Measurements from ENCODE around the gene SLF1.

The SLF1 gene

DNA sequence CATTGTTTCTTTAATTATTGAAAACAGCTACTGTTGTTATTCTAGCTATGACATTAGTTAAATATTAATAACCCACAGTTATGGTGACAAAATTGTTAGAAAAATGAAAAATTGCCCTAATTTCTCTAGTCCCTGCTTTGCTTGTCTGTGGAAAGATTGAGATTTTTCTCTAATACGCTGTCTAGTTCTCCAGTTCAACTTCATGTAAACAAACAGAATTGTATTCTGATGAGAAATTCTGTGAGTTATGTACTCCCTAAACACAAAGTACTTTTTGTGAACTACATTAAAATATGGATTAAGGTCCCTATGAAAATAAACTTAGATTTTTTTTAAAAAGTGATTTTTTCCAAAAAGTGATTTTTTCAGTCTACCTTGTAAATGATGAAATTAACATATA lies 8.7 kb downstream of the SLF1 start:
- Mint-ChIP-seq H3K4me3 (no peak overlapping the region), H3K27ac (no peak overlapping the region), H3K4me1 (ENCODE audit: low read depth) (peaks cover 9% of the 10 kb centered on the region), H3K9me3 (ENCODE audit: low read depth) (no peaks in the 10 kb centered on the region), H3K27me3 (no peaks in the 10 kb centered on the region), H3K36me3 (peaks cover 10% of the 10 kb centered on the region)

DNA sequence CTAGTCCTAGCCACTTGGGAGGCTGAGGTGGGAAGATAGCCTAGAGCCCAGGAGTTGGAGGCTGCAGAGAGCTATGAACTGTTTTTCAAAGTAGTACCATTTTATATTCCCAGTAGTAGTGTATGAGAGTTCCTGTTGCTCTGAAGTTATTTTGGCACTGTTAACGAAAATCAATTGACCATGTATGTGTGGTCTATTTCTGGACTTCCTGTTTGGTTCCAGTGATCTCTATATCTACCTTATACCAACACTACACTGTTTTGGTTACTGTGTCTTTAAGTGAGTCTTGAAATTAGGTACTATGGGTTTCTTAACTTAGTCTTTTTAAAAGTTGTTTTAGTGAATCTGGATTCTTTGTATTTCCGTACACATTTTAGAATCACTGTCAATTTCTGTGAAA lies 13.6 kb downstream of the SLF1 start:
- Mint-ChIP-seq H3K4me3 (no peak overlapping the region), H3K36me3 (peaks cover 31% of the 10 kb centered on the region)

GRCh38 chr5:94640176-94640575 lies 21.7 kb downstream of the SLF1 start:
- H3K27ac Mint-ChIP-seq: no peak overlapping the region
- H3K4me1 Mint-ChIP-seq (ENCODE audit: low read depth): peaks cover 23% of the 10 kb centered on the region

More for the DNA sequence above, 13.6 kb downstream of the SLF1 start:
- Mint-ChIP-seq H3K9me3 (ENCODE audit: low read depth) (no peaks in the 10 kb centered on the region), H3K27me3 (no peaks in the 10 kb centered on the region), H3K4me1 (ENCODE audit: low read depth) (peaks cover 22% of the 10 kb centered on the region), H3K27ac (no peak overlapping the region)

GRCh38 chr5:94645053-94645452 lies 26.6 kb downstream of the SLF1 start:
- Mint-ChIP-seq H3K4me1 (ENCODE audit: low read depth) (peaks cover 5% of the 10 kb centered on the region), H3K27ac (no peak overlapping the region), H3K9me3 (ENCODE audit: low read depth) (peaks cover 4% of the 10 kb centered on the region), H3K4me3 (no peak overlapping the region), H3K27me3 (no peaks in the 10 kb centered on the region), H3K36me3 (peaks cover 33% of the 10 kb centered on the region)

More at GRCh38 chr5:94640176-94640575, 21.7 kb downstream of the SLF1 start:
- Mint-ChIP-seq H3K36me3 (peaks cover 54% of the 10 kb centered on the region), H3K4me3 (no peak overlapping the region), H3K9me3 (ENCODE audit: low read depth) (peaks cover 7% of the 10 kb centered on the region), H3K27me3 (no peaks in the 10 kb centered on the region)

DNA sequence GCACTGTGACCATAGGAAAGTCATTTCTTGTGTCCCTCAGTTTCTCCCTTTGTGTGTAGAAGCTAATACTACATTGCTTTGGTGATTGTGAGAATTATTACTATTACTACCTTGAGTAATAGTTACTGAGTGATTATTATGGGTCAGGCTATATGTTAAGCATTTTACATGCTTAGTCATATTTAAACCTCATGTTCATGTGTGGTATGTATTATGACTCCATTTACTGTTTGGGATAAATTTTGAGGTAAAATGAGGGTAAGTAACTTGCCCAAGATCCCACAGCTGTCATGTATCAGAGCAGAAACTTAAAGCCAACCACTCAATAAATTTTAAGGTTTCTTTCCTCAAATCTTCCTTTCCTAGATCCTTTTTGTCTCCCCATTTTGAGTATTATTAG lies 28.3 kb downstream of the SLF1 start:
- no peaks in the 10 kb centered on the region for H3K9me3 Mint-ChIP-seq (ENCODE audit: low read depth)
- no peaks in the 10 kb centered on the region for H3K27me3 Mint-ChIP-seq
- peak overlapping the region; percentile 54 for H3K27ac Mint-ChIP-seq
- H3K4me3 Mint-ChIP-seq: no peak overlapping the region
- peaks cover 2% of the 10 kb centered on the region for H3K4me1 Mint-ChIP-seq (ENCODE audit: low read depth)
- H3K36me3 Mint-ChIP-seq: peaks cover 22% of the 10 kb centered on the region

DNA sequence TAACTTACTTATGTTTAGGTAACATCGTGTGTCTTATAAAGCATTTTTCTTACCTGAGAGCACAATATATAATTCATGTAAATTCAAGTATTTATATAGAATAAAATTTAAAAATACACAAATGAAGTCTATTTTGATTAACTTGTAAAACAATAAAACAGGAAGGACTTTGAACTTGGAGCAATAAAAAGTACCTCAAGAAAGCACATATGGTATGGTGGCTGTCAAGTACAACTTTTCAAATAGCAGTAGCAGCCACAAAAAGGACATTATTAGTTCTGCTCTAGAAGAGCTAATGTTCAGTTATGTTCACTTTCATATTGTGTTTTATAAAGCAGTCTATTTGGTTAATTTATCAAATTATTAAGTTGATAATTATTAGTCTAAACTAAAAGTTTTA lies 31.4 kb downstream of the SLF1 start:
- H3K4me1 Mint-ChIP-seq (ENCODE audit: low read depth): no peaks in the 10 kb centered on the region
- H3K36me3 Mint-ChIP-seq: peaks cover 28% of the 10 kb centered on the region
- H3K27me3 Mint-ChIP-seq: no peaks in the 10 kb centered on the region
- H3K9me3 Mint-ChIP-seq (ENCODE audit: low read depth): peaks cover under 1% of the 10 kb centered on the region
- H3K27ac Mint-ChIP-seq: no peak overlapping the region
- H3K4me3 Mint-ChIP-seq: no peak overlapping the region

DNA sequence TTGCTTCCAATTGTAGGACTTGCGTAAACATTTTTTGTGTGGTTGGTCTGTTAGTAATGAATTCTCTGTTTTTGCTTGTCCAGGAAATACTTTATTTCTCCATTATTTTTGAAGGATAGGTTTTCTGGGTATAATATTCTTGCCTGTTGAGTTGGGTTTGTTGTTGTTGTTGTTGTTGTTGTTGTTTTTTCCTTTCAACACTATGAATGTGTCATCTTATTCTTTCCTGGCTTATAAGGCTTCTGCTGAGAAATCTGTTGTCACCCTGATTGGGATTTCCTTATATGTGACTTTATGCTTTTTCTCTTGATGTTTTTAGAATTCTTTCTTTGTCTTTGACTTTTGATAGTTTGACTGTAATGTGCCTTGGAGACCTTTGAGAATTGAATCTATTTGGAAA lies 39.8 kb downstream of the SLF1 start:
- H3K27ac Mint-ChIP-seq: no peak overlapping the region
- peaks cover 59% of the 10 kb centered on the region for H3K36me3 Mint-ChIP-seq
- no peaks in the 10 kb centered on the region for H3K27me3 Mint-ChIP-seq
- H3K4me3 Mint-ChIP-seq: no peak overlapping the region
- H3K4me1 Mint-ChIP-seq (ENCODE audit: low read depth): no peaks in the 10 kb centered on the region
- H3K9me3 Mint-ChIP-seq (ENCODE audit: low read depth): peaks cover 36% of the 10 kb centered on the region

DNA sequence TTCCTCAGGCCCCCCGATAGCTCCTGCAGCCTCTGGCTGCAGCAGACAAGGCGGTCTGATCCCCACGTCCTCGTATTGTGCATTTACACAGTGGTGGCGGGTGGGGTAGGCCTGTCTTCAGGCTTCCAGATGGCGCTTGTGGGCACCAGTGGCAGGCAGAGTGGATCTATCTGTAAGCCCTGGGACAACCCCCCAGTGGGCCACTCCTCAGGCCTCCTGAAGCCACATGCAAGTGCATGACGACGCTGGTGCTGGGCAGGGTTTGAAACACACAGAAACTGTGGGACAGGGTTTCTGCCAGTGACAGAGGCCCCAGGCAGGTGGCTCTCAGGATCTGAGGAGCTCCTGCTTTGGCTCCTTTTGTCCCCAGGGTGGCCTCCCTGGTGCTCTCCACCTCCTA lies 42.0 kb downstream of the SLF1 start:
- Mint-ChIP-seq H3K27me3 (no peaks in the 10 kb centered on the region), H3K4me3 (no peak overlapping the region), H3K4me1 (ENCODE audit: low read depth) (no peaks in the 10 kb centered on the region), H3K27ac (no peak overlapping the region), H3K36me3 (peaks cover 42% of the 10 kb centered on the region), H3K9me3 (ENCODE audit: low read depth) (peaks cover 30% of the 10 kb centered on the region)

DNA sequence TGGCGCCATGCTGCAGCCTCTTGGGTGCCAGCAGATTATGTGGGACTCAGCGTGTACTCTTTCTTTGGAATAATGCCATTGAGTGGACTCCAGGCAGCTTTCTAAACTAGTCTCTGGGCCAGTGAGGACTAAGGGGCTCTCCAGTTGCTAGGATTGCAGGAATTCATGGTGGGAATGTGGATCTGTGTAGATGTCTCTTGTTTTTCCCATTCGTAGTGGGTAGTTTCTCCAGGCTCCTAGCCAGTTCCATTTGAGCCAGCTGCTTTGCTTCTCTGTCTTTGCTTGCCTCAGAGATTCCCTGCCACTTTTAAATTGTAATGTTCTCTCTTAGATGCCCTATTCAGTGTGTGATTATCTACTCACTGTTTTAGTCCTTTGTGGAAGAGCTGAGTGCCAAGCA lies 42.6 kb downstream of the SLF1 start:
- Mint-ChIP-seq H3K9me3 (ENCODE audit: low read depth) (peaks cover 25% of the 10 kb centered on the region), H3K27me3 (no peaks in the 10 kb centered on the region), H3K4me3 (no peak overlapping the region), H3K36me3 (peaks cover 36% of the 10 kb centered on the region), H3K27ac (no peak overlapping the region), H3K4me1 (ENCODE audit: low read depth) (no peaks in the 10 kb centered on the region)

DNA sequence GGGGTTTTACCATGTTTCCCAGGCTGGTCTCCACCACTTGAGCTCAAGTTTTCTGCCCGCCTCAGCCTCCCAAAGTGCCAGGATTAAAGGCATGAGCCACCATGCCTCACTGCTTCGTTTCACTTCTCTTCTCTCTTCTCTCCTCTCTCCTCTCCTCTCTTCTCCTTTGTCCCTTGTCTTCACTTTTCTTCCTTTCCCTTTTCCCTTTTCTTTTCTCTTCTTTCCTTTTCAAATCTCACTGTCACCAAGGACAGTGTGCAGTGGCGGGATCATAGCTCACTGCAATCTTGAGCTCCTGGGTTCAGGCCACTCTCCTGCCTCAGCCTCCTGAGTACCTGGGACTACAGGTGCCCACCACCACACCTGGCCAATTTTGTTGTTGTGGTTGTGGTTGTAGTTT lies 49.5 kb downstream of the SLF1 start:
- H3K4me3 Mint-ChIP-seq: no peak overlapping the region
- no peaks in the 10 kb centered on the region for H3K9me3 Mint-ChIP-seq (ENCODE audit: low read depth)
- H3K27ac Mint-ChIP-seq: no peak overlapping the region
- H3K36me3 Mint-ChIP-seq: peaks cover 10% of the 10 kb centered on the region
- no peaks in the 10 kb centered on the region for H3K4me1 Mint-ChIP-seq (ENCODE audit: low read depth)
- no peaks in the 10 kb centered on the region for H3K27me3 Mint-ChIP-seq

DNA sequence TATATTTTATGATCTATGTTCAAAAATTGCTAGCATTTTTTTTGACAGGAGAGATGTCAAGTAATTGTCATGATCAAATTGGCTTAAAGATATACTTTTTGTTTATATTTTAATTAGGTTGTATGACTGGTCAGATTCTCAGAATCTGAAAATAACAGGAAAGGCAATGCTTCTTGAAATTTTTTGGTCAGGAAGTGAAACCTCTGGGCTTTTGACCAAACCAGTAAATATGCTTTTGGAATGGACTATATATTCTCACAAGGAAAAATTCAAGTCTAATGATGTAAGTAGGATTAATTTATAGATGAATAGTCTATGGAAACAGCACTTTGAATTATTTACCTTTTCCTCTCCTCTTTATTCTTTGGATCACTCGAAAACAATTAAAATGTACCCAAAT lies 52.3 kb downstream of the SLF1 start:
- Mint-ChIP-seq H3K4me3 (no peak overlapping the region), H3K27me3 (no peaks in the 10 kb centered on the region), H3K9me3 (ENCODE audit: low read depth) (no peaks in the 10 kb centered on the region), H3K36me3 (peaks cover 12% of the 10 kb centered on the region), H3K27ac (no peak overlapping the region), H3K4me1 (ENCODE audit: low read depth) (no peaks in the 10 kb centered on the region)

DNA sequence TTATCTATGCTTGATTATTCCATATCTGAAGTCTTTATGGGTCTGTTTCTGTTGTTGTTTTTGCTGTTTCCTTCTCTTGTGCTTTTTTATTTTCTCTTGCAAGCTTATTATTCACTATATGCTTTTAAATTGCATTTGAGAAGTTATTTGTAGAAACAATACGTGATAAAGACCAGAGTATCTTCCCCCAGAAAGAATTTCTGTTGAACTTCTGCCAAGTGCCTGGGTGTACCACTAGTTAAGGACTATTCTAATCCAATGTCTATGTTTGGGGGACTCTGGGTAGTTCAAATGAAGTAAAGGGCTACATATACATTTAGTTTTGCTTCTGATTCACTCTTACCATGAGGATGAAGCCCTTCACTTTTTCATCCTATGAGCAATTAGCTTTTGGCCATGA lies 54.3 kb downstream of the SLF1 start:
- H3K27me3 Mint-ChIP-seq: no peaks in the 10 kb centered on the region
- no peak overlapping the region for H3K4me3 Mint-ChIP-seq
- no peaks in the 10 kb centered on the region for H3K4me1 Mint-ChIP-seq (ENCODE audit: low read depth)
- no peak overlapping the region for H3K27ac Mint-ChIP-seq
- H3K36me3 Mint-ChIP-seq: peaks cover 7% of the 10 kb centered on the region
- no peaks in the 10 kb centered on the region for H3K9me3 Mint-ChIP-seq (ENCODE audit: low read depth)

GRCh38 chr5:94674490-94675382 lies 56.3 kb downstream of the SLF1 start:
- Mint-ChIP-seq H3K9me3 (ENCODE audit: low read depth) (no peaks in the 10 kb centered on the region), H3K4me1 (ENCODE audit: low read depth) (no peaks in the 10 kb centered on the region), H3K27me3 (no peaks in the 10 kb centered on the region), H3K36me3 (peaks cover 5% of the 10 kb centered on the region), H3K27ac (no peak overlapping the region), H3K4me3 (no peak overlapping the region)

DNA sequence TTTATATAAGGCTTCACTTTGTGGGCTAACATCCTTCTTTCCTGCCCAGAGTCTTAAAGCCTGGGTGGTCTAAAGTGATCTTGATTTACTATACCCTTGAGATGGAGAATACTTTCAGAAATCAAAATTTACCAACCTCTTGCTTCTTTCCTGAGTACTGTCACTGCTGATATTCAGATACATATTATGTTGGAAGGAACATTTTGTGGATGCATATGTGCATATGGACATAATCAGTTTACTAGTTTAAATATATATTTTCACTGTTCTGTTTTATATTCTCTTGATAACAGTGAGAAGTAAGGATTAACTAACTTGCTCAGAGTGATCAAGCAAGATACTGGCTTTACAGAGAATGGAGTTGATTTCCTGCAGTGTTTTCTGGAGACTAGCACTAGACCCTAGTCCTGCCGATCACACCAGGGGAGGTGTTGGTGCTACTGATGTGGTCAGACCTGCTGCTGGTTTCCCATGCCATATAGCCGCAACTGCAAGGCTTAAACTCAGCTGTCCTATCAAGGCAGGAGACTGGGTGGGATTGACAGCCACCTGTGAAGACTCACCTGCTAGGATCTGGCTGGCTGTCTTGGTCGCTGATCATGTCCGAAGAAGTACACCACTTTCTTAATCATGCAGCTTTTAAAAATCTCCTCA lies 57.6 kb downstream of the SLF1 start:
- Mint-ChIP-seq H3K27me3 (no peaks in the 10 kb centered on the region), H3K36me3 (peaks cover 7% of the 10 kb centered on the region), H3K4me3 (no peak overlapping the region), H3K4me1 (ENCODE audit: low read depth) (no peaks in the 10 kb centered on the region), H3K27ac (no peak overlapping the region), H3K9me3 (ENCODE audit: low read depth) (no peaks in the 10 kb centered on the region)

- no peaks in the 10 kb centered on the region for H3K4me1 Mint-ChIP-seq (ENCODE audit: low read depth)
- H3K9me3 Mint-ChIP-seq (ENCODE audit: low read depth): no peaks in the 10 kb centered on the region
- H3K27ac Mint-ChIP-seq: no peak overlapping the region
- no peak overlapping the region for H3K4me3 Mint-ChIP-seq
- H3K27me3 Mint-ChIP-seq: no peaks in the 10 kb centered on the region
- peaks cover 15% of the 10 kb centered on the region for H3K36me3 Mint-ChIP-seq
Measured at GRCh38 chr5:94682814-94683520, 64.5 kb downstream of the SLF1 start.
